DMS153 (cell line): Measurements from ENCODE around the gene HMGCR.

Experiments
- DNase-seq: peaks from one replicate; lab custom pipeline; 2025; lab: John Stamatoyannopoulos, UW

HMGCR gene

DNA sequence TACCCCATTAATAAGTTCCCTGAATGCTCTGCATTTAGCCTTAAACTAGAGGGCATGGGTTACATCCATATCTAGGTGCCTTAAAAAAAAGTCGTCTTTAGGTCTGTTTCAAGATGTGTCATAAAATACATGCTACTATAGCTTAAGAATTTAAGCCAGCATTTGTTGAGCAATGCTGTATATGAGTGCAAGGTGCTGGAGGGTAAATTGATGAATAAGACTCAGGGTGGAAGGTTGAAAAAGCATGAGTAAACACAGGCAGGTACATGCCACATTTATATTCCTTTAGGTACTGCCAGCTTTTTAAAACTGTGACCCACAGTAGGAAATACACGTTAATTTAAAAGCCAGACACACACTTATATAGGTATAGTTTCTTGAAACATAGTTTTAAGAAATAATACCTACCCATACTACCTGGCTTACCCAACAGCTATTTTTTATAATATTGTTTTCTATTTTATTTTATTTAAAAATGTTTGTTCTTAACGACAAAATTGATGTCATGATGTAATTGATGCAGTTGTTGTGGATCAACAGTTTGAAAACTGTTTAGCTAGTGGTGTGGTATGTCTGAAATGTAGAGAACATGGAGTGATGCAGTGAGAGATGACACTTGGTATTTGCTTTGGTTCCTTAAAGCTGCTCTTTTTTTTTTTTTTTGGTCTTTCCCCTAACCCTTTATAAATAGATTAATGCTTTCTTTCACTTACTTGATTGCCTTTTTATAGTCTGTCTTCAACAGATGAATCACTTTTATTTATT is 3.9 kb downstream of the HMGCR start:
- DNase-seq: no peak

DNA sequence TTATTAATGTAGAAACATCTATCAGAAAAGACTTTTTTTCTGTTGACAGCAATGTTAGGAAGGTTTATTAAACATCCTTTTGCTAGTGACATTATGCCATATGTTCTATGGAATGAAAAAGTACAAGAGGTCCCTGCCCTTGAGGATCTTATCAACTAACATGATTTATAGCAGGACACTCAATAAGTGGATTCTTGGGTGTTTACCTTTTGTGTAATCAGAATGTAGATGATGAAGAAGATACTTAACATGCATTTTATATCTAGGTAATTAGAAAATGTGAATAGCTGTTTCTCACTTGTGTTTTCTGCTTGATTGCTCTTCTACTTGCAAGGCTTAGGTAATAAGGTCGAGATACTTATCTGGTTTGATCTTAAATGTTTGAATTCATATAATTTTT is 4.9 kb downstream of the HMGCR start:
- DNase-seq: no peak

DNA sequence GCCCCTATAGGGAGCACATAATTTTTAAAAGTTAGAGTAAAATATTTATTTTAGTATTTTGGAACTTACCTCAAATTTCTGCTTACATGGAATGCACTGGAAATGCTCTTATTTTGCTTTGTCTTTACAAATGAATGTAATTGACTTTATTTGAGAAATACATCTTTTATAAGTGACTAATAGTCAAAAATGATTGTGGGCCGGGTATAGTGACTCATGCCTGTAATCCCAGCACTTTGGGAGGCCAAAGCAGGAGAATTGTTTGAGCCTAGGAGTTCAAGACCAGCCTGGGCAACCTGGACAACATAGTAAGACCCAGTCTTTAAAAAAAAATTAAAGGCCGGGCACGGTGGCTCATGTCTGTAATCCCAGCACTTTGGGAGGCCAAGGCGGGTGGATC is 5.8 kb downstream of the HMGCR start:
- no peak for DNase-seq

GRCh38 chr5:75348241-75348640 is 11.2 kb downstream of the HMGCR start:
- DNase-seq: no peak

- no peak for DNase-seq
Measured at GRCh38 chr5:75349663-75350062, 12.6 kb downstream of the HMGCR start.

DNA sequence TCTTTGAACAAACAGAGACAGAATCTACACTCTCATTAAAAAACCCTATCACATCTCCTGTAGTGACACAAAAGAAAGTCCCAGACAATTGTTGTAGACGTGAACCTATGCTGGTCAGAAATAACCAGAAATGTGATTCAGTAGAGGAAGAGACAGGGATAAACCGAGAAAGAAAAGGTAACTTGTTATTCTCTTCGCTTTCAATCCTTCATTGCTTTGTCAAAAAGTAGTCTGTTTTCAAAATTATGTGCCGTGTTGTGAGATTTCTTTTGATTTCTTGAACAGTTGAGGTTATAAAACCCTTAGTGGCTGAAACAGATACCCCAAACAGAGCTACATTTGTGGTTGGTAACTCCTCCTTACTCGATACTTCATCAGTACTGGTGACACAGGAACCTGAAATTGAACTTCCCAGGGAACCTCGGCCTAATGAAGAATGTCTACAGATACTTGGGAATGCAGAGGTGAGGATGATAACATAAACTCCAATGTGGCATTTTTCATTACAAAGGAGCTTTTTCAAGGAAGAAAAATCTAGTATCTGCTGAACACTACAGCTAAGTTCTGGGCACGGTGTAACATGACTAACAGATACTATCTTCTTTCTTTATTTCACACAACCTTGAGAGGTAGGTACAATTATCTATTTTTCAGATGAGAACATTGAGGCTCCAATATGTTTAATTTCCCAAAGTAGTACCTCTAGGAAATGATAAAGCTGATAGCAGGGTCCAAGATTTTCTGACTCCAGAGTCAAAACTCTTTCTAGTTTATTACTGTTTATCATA is 14.3 kb downstream of the HMGCR start:
- DNase-seq: no peak

- no peak for DNase-seq
Measured at GRCh38 chr5:75355236-75355635, 18.2 kb downstream of the HMGCR start.

GRCh38 chr5:75356719-75357118 is 19.7 kb downstream of the HMGCR start:
- DNase-seq: no peak

- DNase-seq: no peak
Measured at GRCh38 chr5:75358117-75358516, 21.1 kb downstream of the HMGCR start.

- no peak for DNase-seq
Measured at GRCh38 chr5:75361310-75361709, 24.3 kb downstream of the HMGCR start.

DNA sequence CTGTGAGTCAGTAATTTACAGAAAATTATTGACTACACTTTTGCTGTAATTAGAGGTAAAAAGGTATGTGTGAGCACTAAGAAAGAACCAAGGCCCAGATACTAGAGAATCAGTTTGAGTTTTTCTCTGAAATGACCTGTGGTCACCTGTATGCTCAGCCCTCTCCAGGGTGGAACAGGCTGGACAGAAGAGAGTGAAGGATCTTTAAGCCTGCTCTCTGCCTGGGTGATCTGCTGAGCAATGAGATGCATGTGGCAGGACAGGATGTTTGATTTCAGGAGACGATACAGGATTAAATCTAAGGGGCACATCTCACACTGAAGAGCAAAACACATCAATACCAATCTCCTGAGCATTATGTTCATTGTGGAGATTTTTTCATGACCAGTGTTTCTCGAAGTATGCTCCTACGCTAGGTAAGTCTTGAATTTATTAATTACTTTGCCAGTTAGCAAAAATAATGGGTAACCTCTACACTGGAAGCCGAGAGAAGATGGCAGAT is 25.5 kb downstream of the HMGCR start:
- DNase-seq: no peak

DNA sequence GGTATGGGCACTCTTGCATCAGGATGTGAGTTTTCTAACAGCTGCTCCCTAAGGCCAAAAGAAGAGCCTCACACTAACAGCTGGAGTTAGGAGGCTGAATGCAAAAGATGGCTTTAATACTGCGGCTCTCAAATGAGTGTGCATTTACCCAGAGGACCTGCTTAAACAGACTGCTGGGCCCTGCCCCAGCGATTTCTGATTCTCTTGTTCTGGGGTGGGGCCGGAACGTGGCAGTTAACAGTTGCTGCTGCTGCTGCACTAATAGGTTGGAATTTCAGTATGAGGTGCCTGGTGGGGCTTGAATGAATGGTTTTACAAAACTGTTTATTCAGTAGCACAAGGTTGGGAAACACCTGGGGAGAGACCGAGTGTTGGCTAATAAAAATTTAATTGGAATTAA is 26.1 kb downstream of the HMGCR start:
- DNase-seq: no peak

DNA sequence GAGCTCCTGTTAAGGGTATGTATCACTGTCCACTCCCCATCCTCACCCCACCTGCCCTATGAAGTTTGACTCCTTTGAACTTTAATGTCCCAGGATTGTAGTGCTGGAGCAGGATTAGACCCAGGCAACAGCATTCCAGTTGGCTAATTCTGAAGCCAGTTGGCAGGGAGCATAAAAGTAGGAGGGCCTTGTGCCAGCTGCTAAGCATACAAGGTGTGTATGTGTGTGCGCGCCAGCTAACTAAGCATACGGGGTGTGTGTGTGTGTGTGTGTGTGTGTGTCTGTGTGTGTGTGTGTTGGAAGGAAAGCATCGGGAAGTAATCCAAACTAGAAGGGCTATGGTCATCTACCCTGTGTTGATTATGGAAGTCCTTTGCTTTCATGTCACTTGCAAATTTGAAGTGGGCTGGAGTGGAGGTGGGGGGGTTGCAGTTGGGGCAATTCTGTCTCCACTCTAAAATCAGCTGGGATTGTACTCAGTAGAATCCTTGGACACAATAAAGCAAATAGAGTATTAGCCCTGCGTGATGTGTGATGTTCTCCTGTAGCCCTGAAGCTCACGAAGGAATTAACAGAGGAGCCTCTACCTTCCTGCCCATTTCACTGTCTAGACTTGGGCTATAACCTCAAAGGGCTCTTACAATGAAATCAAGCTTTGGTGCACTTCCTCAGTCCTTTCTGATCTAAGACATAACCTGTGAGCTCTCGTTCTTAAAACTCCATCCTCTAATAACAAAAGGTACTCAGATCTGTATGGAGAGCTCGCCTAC is 26.9 kb downstream of the HMGCR start:
- no peak for DNase-seq

DNA sequence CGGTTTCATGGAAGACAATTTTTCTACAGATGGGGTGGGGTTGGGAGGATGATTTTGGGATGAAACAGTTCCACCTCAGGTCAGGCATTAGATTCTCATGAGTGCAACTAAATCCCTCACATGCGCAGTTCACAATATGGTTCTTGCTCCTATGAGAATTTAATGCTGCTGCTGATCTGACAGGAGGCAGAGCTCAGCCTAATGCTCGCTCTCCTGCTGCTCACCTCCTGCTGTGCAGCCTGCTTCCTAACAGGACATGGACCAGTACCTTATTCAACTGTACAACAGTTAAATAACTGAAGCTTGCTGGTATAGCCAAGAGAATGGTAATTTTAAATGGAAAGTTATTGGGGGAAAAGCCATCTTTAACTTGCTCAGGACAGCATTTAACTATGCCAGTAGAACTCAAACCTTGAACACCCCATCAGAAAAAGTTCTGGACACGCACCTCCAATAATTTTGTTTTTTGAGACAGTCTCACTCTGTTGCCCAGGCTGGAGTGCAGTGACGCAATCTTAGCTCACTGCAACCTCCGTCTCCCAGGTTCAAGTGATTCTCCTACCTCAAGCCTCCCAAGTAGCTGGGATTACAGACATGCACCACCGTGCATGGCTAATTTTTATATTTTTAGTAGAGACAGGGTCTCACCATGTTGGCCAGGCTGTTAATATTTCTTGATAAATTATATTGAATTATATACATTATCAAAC is 27.7 kb downstream of the HMGCR start:
- DNase-seq: no peak

DNA sequence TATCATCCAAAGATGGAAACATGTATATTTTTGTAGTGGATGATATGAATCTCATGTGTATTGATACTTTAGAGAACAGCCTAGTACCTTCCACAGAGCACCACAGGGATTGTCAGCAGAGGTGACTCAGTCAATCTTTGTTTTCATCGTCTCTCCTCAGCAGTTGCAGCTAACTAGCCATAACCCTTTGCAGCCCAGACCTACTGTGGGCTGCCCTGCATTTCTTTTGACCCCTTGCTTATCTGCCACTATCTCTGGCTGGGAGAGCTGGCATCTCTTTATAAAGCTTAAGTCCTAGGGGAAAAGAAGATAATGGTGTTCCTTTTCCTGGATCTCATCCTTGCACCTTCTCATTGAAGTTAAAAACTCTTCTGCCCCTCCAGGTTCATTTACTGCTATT is 28.7 kb downstream of the HMGCR start:
- DNase-seq: no peak

DNA sequence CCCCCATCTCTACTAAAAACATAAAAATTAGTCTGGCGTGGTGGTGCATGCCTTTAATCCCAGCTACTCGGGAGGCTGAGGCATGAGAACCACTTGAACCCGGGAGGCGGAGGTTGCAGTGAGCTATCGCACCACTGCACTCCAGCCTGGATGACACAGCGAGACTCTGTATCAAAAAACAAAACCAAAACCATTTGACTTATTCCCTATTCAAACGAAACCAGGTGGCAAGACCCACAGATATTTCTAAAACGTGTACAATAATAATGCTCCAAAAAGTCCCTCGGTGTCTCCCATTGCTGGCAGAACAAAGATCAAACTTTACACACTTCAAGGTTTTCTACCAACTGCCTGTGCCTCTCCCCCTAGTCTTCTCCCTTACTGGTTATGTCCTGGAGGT is 29.8 kb downstream of the HMGCR start:
- no peak for DNase-seq

- no peak for DNase-seq
Measured at GRCh38 chr5:75367401-75367800, 30.4 kb downstream of the HMGCR start.

GRCh38 chr5:75368391-75368790 is 31.4 kb downstream of the HMGCR start:
- DNase-seq: no peak

DNA sequence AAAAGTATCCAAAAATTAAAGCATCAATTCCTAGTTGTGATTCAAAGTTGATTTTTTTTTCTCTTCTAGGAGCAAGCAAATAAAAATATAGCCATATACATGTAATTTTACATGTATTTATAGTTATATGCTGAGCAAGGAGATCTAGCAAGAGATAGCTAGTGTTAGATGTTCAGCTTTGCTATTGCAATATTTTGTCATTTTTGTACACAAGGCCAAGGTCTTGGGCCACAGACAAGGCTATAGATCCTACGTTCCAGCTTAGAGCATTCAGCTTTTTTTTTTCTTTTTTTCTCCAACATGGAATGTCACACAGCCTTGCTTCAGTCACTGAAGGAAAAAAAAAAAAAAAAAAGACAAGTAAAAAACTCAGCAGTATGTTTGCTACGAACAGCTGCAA is 36.8 kb downstream of the HMGCR start:
- DNase-seq: no peak

- DNase-seq: no peak
Measured at GRCh38 chr5:75374394-75374814, 37.4 kb downstream of the HMGCR start.

DNA sequence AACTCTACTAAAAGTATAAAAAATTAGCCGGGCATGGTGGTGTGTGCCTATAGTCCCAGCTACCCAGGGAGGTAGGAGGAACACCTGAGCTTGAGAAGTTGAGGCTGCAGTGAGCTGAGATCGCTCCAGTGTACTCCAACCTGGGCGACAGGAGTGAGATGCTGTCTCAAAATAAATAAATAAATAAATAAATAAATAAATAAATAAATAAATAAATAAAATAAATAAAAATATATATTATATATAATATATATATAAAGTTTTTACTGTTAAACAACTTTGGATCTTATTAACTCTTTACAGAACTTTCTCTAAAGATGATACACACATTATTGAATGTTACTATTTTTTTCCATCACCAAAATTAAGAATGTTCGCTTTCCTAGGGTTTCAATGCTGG is 38.4 kb downstream of the HMGCR start:
- no peak for DNase-seq

DNA sequence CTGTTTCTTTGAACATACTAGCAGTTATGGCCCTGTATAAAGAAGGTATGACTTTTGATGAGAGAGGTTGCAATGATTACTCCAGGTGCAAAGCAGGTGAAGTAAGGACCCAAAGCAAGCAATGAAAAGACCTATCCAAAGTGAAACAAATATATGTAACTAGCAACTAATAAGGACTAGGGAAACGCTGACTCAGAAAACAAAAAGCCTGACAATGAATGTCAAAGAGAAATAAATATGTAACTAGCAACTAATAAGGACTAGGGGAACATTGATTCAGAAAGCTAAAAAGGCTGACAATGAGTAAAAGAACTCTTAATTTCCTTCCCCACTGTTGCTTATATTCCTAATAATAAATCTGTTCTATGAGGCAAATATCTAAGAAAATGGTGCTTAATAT is 43.1 kb downstream of the HMGCR start:
- no peak for DNase-seq
